OCI-LY3 (cell line): ENCODE results near the gene ERAS.

Source experiments
- EZH2phosphoT487 ChIP-seq: fragments of 200-600 bp; shearing (Covaris generic); IDR thresholded peaks from 2 replicates; pipeline ENCODE4 v1.6.1; 2018; ENCODE audit warnings: antibody characterized with exemption, mixed run types, low read depth
- TF ChIP-seq, protein P1 (sequence below): fragments of 200-600, 300-600 bp; sonication (generic); IDR thresholded peaks from 2 replicates; pipeline ENCODE4 v1.5.1; 2014; ENCODE audit warnings: antibody characterized with exemption, low read length, low read depth

DNA sequence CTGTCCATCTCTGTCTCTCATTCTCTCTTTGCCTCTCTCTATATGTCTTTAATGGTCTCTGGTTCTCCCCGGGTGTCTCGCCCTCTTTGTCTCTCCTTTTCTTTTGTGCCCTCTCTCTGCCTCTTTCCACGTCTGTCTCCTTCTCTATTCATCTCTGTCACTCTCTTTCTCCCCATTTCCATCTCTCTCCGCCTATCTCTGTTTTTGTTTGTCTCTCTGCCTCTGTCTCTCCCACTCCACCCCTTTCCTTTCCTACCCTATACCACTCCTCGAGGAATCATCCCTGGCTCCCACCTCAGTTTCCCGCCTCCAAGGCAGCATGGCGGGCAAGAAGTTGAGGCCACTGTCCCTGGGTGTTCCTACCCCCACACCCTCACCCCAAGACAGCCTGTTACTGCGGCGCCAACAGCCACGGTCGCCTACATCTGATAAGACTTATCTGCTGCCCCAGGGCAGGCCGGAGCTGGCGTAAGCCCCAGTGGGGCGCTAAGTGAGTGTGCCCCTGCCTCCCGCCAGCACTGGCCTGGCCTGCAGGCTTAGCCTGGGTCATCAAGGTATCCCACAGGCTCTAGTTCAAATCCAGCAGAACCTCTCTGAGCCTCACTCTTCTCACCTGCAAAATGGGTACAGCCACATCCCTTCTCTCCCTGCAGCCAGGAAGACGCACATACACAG, 40.6 kb upstream of the ERAS start:
- TF ChIP-seq, protein P1, sequence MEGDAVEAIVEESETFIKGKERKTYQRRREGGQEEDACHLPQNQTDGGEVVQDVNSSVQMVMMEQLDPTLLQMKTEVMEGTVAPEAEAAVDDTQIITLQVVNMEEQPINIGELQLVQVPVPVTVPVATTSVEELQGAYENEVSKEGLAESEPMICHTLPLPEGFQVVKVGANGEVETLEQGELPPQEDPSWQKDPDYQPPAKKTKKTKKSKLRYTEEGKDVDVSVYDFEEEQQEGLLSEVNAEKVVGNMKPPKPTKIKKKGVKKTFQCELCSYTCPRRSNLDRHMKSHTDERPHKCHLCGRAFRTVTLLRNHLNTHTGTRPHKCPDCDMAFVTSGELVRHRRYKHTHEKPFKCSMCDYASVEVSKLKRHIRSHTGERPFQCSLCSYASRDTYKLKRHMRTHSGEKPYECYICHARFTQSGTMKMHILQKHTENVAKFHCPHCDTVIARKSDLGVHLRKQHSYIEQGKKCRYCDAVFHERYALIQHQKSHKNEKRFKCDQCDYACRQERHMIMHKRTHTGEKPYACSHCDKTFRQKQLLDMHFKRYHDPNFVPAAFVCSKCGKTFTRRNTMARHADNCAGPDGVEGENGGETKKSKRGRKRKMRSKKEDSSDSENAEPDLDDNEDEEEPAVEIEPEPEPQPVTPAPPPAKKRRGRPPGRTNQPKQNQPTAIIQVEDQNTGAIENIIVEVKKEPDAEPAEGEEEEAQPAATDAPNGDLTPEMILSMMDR = no peak
- TF ChIP-seq EZH2phosphoT487 = no peak
